ENCODE results near the gene NUTF2.
"Not testable (repeated sequence)": the region's sequence is repeated elsewhere in the genome, so short reads cannot be mapped to it uniquely, and the experiment has no call there.

NUTF2 gene

GRCh38 chr16:67833415-67834241, 13.1 kb upstream of the NUTF2 start:
- in situ Hi-C loops (cut with MboI; ENCODE audit: low pct_unique_long_range_greater_than_20kb, low sequenced_read_pairs, unreplicated experiment) = no loop called here

GRCh38 chr16:67834242-67834614, 12.5 kb upstream of the NUTF2 start:
- no peak for DNase-seq (ENCODE audit: low spot score)
- no peak for TF ChIP-seq CTCF (IDR thresholded peaks at IDR 0.05; ENCODE audit: extremely low read depth, insufficient read depth, missing control alignments)
- in situ Hi-C loops (cut with MboI; ENCODE audit: low pct_unique_long_range_greater_than_20kb, low sequenced_read_pairs, unreplicated experiment) = no loop called here

More at GRCh38 chr16:67833415-67834241, 13.1 kb upstream of the NUTF2 start:
- TF ChIP-seq CTCF (IDR thresholded peaks at IDR 0.05; ENCODE audit: extremely low read depth, insufficient read depth, missing control alignments) = no peak
- peak; percentile 97 for DNase-seq (ENCODE audit: low spot score)

GRCh38 chr16:67837190-67837589, 9.5 kb upstream of the NUTF2 start:
- in situ Hi-C loops (cut with MboI; ENCODE audit: low pct_unique_long_range_greater_than_20kb, low sequenced_read_pairs, unreplicated experiment); DNase-seq (ENCODE audit: low spot score): not testable (repeated sequence)

GRCh38 chr16:67837811-67838210, 8.9 kb upstream of the NUTF2 start:
- in situ Hi-C loops (cut with MboI; ENCODE audit: low pct_unique_long_range_greater_than_20kb, low sequenced_read_pairs, unreplicated experiment) = no loop called here
- TF ChIP-seq CTCF (IDR thresholded peaks at IDR 0.05; ENCODE audit: extremely low read depth, insufficient read depth, missing control alignments) = no peak
- DNase-seq (ENCODE audit: low spot score) = no peak

GRCh38 chr16:67841198-67841815, 5.4 kb upstream of the NUTF2 start:
- in situ Hi-C loops (cut with MboI; ENCODE audit: low pct_unique_long_range_greater_than_20kb, low sequenced_read_pairs, unreplicated experiment) = no loop called here
- no peak for TF ChIP-seq CTCF (IDR thresholded peaks at IDR 0.05; ENCODE audit: extremely low read depth, insufficient read depth, missing control alignments)
- DNase-seq (ENCODE audit: low spot score) = no peak

- peak; percentile 95 for TF ChIP-seq CTCF (IDR thresholded peaks at IDR 0.05; ENCODE audit: extremely low read depth, insufficient read depth, missing control alignments)
- peak; percentile 95 for DNase-seq (ENCODE audit: low spot score)
- in situ Hi-C loops (cut with MboI; ENCODE audit: low pct_unique_long_range_greater_than_20kb, low sequenced_read_pairs, unreplicated experiment) = no loop called here
Measured at GRCh38 chr16:67841816-67842508, 4.8 kb upstream of the NUTF2 start, which contains the start of gene THAP11. TSS of gene THAP11 (plus strand) at chr16:67842320. CDS start at chr16:67842555, 235 bp downstream.

Data from GM13977 (cell line).